Embryonic facial prominence (tissue), 1 donor: ENCODE results near the gene NUDCD3.

Source experiments
- DNase-seq: peaks from one replicate; pipeline ENCODE4 v3.0.0-alpha.2; 2016; ENCODE audit errors: extremely low spot score

Gene NUDCD3

DNA sequence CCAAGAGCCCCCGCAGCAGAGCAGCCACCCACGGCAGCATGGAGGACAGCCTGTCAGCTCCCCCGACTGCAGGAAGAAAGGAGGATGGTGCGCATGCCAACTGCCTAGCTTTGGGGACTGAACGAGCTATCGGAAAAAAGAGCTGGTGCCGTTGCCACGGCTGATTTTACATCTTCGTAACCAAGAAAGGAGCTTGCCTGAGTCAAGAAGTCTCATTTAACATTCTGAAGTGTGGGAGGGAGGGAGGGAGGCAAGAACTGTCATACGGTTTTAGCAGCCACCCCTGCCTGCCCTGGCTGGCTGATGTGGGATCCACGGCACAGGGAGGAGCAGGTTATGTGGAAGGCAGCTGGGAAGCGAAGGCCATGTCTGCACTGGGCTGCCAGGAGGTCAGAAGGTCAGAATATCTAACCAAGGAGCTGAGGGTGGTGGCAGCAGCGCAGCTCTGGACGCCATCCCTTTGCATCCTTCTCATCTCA, 90.4 kb downstream of the NUDCD3 start:
- no peak for DNase-seq

DNA sequence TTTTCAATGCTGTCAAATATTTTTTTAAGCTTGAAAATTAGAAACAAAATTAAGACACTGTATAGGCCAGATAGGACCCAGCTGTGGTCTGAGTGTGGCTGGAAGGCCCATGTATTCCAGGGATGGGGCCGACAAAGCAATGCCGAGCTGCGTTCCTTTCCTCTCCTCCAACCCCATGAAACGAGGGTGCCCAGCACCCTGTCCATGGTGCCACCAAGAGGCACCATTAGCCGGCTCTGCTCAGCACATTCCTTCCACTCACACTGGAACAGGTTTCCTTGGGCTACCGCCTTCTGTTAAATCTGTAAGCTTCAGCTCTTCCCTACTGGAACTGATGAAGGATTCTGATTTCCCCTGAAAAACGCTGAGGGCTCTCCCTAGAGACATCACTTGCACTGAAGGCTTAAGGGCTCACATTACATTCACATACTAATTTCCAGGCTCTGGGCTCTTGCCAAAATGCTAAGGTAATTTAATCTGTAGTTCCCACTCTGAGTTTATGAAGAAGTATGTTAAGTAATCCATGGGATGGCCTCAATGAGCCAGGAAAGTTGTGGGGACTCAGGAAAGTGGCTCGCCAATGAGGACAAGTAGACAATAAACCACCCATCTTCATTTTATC, 91.4 kb downstream of the NUDCD3 start:
- DNase-seq, result no peak

DNA sequence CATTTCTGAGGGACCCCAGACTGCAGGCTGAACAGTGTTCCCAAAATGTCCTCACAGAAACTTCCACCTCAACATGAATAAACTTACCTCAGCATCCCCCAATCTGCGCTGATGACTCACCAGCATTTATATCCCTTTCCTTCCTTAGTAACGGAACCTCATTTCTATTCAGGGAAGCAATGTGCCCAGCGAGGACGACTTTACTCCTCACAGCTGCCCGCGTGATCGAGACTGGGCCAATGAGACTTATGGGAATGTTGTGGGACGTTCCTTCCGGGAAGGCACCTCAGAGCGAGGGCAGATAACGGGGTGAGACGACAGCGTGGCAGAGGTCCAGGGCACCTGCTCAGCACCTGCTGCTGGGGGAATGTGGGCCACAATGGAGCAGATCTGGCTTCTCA, 91.9 kb downstream of the NUDCD3 start:
- DNase-seq, result no peak

DNA sequence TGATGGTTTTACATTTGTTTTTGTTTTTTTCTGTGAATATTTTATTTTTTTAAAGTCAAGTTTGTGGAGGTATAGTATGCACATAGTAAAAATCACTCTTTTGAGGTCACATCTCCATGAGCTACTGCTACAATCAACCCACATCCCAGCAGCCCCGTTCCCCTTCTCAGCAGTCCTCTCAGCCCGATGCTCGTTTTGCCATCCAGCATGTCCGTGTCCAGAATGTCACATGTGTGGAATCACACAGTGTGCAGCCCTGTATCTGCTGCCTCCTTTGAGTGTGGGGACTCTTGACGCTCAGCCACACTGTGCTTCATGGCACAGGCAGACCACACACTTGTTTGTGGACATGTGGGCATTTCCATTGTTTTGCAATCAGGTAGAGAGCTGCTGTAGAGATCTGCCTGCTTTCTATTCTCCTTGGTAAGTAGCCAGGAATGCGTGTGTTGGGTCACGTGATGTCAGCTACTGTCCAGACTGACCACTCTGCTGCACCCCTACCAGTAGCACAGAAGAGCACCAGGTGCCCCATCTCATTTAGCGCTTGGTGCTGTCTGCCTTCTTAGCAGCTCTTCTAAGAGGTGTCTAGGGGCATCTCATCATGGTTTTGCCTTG, 93.4 kb downstream of the NUDCD3 start:
- no peak for DNase-seq

DNA sequence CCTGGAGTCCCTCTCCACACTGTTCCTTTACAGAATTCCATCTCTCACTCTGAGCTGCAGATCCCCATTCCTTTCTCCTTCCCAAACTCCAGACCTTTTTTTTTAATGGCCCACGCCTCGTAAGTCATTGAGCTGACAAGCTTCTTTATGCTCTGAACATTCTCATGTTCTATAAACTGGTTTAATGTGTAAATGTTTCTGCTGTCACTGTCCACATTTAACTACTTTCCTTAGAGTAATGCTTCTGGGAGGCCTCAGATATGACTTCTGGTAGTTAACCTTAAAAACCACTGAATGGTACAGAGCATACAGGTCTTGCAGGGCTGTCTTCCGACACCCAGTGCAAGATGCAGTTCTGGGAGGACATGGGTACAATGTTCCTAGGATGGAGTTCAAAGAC, 94.0 kb downstream of the NUDCD3 start:
- no peak for DNase-seq

DNA sequence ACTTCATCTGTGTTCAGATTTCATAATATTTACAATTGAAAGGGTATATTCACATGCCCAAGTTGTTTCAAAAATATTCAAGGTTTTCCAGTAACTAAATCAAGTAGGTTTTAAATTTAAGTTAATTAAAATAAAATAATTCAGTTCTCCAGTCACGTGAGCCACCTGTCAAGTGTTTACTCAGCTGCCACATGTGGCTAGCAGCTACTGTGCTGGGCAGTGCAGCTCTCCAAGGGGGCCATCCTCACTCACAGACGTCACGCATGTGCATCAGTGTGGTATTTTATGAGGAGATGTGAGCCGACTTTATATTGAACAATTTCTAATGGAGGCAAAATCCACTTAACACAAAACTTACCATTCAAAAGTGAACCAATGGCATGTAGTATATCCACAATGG, 95.4 kb downstream of the NUDCD3 start:
- no peak for DNase-seq

DNA sequence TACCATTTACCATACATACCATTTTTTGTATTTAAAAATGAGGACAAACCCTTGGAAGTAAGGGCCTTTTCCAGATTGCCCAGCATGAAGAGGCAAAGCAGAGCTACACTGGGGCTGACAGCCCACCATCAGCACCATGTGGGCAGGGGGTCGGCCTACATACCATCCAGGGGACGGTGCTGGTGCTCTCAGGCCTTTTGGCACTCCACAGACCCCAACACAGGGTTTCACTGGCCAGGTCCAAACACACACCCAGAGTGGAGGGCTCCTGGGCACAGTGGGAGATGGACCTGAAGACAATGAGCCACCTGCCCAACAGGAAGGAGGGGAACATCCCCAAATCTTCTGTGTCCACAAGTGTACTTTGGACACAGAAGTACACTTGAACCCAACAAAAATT, 95.8 kb downstream of the NUDCD3 start:
- no peak for DNase-seq

DNA sequence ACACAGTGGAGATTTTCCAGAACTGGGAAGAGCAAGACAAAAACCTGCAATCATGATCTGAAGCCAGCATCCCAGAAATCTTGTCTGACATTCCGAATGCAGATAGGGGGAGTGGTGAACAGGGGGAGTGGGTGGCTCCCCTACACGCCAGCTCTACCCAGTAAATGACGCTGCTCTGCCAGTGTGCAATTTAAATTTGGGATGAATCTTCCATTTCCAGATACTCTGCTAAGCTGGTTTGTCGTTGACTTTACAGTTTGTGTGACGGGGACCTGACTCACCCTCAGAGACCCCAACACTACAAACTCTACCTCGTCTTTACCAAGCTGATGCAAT, 96.4 kb downstream of the NUDCD3 start:
- no peak for DNase-seq

DNA sequence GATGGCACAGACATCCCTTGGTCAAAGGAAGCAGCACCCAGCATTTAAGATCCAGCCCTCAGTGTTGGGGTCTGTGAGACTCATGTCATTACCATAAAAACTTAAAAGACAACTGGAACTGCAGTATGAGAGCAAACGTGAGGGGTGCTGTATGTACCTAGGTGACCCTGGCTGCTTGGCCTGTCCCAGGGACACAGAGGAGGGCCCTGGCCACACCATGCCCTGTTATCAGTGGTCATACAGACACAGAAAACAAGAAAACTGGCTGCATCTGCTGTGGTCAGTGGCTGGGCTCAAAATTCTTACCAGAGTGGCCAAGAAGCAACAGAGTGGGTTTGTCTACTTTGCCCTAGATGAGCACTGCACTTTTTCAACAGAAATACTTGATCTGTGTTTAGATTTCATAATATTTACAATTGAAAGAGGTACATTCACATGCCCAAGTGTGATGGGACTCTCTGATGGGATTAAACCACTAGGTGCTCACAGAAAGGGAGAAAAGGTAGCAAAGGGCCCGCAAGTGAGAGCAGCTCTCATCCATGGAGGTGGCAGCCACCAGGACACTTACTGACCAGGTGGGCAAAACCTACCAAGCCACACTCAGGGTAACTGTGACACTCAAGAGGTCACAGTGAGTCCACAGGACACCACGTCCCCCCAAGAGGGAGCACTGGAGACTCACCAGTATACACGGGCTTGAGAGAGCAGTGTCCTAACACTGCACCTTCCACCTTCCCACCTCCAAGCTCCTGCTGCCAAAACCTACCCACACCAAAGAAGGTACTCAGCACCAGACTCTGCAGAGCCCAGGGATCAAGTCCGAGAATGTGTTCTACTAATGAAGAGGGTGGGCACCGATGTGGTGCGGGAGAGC, 97.0 kb downstream of the NUDCD3 start:
- no peak for DNase-seq

DNA sequence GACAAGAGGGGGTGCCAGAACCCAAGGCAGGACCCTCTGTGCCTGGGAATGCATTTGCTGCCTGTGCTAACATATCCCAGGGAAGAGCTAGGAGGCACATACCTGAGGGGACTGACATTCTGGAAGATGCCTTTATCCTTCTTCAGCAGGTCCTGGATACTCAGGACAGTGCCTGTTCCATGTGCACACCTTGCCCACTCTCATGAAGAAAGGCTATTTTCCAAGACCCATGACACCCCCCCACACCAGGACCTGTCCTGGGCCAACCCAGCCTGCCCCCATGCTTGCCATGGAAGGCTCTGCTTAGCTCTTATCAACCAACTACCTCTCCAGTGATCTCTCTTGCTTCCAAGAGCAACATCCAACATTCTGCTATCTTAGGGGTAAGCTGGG, 97.8 kb downstream of the NUDCD3 start:
- DNase-seq, result no peak

DNA sequence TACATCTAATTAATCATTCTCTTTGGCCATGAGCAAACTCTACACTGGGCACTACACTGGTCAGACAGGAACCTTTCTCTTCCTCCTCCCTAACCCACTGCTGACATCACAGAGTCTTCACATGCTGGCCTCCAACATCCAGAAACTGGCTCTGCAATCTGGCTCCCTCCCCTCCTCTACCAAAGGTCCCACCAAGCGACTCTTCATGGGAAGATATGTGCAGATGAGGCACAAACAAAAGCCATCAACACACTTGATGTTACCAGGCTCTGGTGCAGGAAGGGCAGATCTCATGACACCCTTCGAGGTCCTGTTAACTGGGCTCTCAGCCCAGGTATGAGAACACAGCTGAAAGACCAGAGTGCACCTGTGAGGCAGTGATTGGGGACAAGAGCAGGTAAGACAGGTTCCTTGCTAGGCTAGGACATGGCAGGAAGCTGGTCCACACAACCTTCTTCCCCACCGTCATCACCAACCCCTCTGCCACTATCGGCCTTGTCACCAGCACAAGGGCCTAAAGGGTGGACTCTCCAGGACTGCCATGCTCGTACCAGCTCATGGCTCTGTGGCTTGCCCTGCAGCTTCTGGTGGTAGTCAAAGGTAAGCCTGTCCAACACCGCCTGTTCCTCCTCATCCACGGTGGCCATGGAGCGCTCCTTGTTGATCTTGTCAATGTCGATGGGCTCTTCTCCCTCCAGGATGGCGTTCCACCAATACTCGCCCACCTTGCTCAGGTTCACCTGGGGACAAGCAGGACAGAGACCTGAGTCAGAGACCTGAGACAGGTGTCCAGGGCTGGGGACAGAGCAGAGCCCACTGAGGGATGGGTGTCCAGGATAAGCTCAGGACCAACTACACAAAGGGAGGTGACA, 98.5 kb downstream of the NUDCD3 start:
- DNase-seq, result no peak

DNA sequence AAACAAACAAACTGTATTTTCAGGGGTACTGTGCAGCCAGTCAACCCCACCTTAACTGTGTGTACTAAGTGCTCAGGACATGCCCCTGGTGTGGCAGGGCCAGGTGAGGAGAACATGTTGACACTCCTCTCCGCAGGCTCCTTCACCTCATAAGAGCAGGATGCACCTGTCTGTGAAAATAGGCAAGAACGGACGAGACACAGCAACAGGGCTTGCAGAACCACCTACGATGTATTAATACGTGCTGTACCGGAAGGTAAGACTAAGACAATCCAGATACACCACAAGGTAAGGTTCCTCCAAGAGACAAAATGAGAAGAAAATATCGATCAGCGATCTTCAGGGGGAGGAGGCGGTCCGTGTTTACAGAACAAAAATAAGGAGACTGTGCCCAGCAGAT, 99.3 kb downstream of the NUDCD3 start:
- DNase-seq, result no peak

DNA sequence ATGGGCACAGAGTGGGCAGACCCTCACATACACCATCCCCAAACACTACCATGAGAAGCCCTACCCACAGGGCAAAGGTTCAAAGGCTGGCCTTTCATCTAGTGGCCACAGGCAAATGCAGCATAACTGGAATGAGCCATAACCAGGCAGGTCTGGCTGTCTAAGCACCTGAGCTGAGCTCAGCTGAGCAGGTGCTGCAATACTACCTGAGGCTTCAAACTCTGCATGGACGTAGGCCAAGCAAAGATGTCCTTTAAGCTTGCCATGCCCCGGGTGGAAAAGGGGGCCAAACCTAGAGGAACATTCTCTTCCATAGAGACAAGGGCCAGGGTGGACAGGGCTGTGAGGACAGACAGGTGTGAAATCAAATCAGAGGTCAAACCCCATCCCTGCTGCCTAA, 99.8 kb downstream of the NUDCD3 start:
- DNase-seq, result no peak

DNA sequence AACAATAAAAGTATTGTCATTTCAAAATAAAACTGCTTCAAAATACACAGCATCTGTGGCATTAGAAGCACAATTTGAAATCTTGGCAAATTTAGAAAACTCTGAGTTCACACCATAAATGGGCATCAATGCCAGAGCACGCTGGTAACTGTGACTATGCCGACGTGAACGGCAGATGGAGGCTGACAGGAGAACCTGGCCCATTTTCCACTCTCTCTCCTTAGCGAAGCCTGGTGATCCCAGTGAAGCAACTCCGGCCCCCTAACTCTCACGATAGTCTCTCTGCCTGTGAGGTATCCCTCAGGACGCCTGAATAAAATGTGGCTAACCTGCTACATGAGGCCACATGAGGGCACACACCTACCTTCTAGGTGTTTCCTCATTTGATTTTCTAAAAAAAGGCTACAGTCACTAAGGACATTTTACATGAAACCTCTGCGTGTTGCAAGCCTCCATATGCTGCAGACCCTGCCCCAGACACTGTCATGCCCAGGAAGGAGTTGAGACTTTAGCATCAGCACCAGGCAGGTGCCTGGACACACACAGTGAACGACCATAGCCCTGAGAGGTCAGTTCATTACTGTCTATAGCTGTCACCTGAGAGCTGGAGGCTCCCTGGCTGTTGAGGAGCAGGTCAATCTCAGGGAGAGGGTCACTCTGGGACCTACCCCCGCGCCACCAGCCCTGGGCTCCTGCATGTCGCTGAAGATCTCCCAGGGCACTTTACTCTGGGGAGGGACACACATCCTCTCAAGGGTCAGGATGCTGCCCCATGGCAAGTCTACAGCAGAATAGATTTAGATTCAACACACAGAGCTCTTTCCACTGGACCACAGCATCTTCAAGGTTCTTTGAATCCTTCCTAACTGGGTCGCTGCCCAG, 102.1 kb downstream of the NUDCD3 start:
- no peak for DNase-seq

DNA sequence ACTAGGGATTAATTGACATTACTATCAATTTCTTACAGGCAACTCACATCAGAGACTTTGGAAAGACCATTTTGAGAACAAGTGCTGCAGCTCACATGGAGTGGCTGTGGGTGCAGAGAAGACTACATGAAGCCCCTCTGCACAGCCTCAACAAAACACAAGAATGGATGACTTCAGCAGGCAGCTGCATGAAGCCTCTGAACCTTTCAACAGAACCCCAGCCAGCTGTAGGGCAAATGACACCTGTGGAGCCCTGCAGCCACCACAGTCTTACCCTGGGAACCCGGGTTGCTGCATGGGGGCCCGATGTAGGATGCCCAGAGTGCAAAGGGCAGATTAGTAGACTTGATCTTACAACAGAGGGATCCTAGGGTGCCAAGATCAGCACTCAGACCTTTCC, 103.1 kb downstream of the NUDCD3 start:
- no peak for DNase-seq

DNA sequence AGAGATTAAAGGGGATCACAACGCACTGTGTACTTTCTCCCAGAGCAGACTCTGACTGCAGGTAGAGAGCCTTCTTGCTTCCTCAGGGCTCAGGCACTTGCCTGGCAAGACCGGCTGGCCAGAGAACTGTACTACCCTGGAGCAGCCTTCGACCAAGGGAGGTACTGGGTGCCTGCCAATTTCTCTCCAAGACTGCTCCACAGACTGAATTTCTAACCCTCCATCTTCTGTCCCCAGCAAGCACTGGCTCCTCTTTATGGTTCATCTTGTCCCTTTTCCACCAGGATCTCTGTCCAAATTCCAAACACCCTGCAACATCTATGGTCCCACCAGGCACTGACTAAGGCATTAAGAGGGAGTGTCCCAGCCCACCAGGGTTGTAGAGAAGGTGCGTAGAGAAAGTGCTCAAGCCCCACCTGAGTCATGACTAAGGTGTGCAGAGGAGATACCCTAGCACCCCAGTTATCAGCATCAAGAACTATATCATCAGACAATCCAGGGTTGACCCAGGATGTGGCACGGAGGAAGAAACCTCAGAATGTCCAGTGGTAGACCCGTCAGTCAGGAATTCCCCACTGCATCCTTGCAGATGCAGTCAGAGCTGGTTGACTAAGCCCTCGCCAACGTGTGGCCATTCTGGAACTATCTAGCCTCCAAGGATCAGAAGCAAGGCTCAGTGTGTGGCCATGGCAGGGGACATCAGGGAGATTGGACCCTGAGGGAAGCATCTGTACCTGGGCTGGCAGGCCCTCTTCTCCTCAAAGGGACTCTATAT, 104.1 kb downstream of the NUDCD3 start:
- no peak for DNase-seq

DNA sequence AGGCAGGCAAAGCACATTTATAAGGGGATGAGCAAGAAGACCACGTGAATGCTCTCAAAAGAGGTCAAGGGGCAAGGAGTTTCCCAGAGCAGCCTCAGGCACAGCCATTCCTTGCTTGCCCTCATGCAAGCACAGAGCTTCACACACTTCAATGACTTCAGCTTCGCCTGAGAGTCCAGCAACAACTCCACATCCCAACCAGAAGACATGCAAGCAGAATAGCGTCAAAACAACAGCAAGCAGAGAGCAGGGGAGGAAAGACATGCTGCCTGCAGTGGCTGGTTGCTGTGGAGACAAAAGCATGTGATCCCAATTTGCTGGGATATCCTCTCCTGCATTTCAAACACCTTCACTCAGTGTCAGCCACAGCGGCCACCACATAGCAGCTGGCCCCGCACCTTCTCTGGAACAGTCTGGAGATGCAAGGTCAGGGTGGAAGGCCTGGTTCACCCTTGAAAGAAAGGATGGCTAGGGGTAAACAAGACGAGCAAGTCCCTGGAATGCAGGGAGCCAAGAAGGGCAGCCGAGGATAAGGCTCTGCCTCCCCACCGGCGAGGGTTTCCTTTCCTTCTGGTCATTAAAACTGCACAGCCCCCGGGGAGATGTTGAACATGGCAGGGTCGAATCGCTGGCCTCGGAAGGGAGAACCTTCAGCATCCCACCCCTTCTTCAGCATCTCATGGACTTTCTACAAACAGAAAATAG, 104.9 kb downstream of the NUDCD3 start:
- DNase-seq, result no peak

DNA sequence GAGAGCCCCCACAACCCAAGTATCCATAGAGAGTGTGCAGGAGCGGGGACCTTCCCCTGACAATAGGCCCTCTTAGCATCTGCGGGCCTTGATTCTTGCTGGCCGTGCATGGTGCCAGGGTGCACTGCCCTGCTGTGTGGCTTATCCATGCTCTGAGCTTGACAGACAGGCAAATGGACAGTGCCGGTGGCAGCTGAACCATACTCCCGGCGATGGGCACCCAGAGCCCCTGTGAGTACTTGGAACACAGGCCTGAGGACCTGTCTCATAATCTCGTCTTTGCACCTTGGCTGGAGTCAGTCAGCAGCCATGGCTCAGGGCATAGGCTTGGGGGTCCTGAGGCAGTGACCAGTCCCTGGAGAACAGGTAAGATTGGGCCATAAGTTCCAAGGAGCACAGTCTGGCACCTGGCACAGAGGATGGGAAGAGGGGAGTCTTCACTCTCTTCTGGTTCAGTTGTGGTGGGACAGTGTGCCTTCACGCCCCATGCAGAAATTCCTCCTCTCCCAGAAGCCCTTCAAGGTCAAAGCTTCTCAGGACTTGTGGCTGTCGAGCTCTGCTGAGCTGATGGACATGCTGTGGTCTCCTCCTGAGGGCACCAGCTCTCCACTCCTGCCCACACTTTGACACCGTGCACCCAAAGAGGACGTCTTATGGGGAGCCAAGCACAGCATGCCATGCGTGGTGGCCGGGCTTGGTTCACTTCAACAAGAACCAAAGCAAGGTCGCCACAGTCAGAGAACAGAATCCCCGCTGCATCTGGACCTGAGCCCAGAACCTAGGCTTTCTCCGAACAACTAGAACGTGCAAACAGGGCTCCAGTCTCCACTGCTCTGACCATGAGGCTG, 105.6 kb downstream of the NUDCD3 start:
- DNase-seq, result no peak

DNA sequence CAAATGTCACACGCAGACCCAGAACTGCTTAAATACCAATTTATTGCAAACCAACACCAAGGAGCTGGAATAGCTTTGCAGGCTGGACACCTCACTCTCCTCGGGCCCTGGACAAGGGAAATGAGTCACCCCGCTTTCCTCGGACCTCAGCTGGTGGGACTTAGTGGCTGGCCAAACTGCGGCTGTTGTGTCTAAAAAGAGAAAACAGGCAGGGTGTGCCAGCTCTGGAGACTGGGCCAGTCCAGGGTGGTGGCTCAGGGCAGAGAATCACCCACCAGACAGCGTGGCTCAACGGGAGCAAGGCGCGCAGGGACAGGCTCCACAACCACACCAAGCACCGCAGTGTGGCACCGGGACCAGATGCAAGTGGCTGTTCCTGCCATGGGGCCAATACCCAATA, 106.9 kb downstream of the NUDCD3 start:
- DNase-seq, result no peak
